ENCODE data around the gene KRTAP10-9. TPM values are rescaled to one million over a fixed set of nuclear protein-coding genes. Genes with fewer than 3 reads are reported as not detected.

The KRTAP10-9 gene
- polyA plus RNA-seq, 1 donor (not counting 4 experiments of a cell fraction or from before 2014, with no cell fraction given) = not detected

DNA sequence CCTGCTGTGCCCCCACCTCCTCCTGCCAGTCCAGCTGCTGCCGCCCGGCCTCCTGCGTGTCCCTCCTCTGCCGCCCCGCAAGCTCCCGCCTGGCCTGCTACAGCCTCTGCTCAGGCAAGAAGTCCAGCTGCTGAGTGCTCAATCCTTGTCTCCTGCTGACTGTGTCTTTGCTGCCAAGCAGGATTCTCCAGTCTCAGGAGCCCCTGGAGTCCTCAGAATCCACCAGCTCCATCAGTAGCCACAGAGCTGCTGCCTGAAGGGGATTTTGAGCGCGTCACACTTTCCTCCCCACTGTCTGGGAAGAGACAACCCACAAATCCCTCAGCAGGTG lies 20.3 kb downstream of the KRTAP10-9 start:
- no peaks in the 10 kb centered on the region for H3K36me3 ChIP-seq (ENCODE audit: control insufficient read depth in 2 of 2, extremely low read depth in 1 of 2, insufficient read depth in 2 of 2, low read length in 2 of 2)
- H2AFZ ChIP-seq (ENCODE audit: control insufficient read depth, low read length) = no peak overlapping the region
- dilution Hi-C loops (cut with MboI; ENCODE audit: extremely low pct_ligation_motif_present, low sequenced_read_pairs) = no loop called here
- no peak for TF ChIP-seq CTCF (optimal IDR thresholded peaks at IDR 0.05 in 1 of 3, IDR thresholded peaks at IDR 0.05 in 1 of 3, conservative IDR thresholded peaks at IDR 0.05 in 1 of 3; ENCODE audit: extremely low read depth in 1 of 3, insufficient read depth in 2 of 3, low read length in 3 of 3)
- TF ChIP-seq EZH2 (IDR thresholded peaks at IDR 0.05; ENCODE audit: low read length) = no peak
- peaks cover 1% of the 10 kb centered on the region for H3K9me3 ChIP-seq (ENCODE audit: control insufficient read depth, low read depth, low read length)
- no peak overlapping the region for H3K4me3 ChIP-seq (ENCODE audit: control insufficient read depth in 2 of 3, extremely low read depth in 1 of 3, insufficient read depth in 2 of 3, low read depth in 1 of 3, low read length in 3 of 3)
- H3K27ac ChIP-seq (ENCODE audit: control insufficient read depth, insufficient read depth, low read length) = no peak overlapping the region
- no peak overlapping the region for H3K9ac ChIP-seq (ENCODE audit: control insufficient read depth, extremely low read depth, insufficient read depth, low read length)
- no peaks in the 10 kb centered on the region for H4K20me1 ChIP-seq (ENCODE audit: control insufficient read depth, extremely low read depth, insufficient read depth, low read length)
- H3K79me2 ChIP-seq (ENCODE audit: control insufficient read depth, insufficient read depth, low read length) = no peaks in the 10 kb centered on the region
- no peaks in the 10 kb centered on the region for H3K27me3 ChIP-seq (ENCODE audit: control insufficient read depth, extremely low read depth, insufficient read depth, low read length)
- H3K9me1 ChIP-seq (ENCODE audit: control insufficient read depth, extremely low read depth, insufficient read depth, low read length) = no peaks in the 10 kb centered on the region
- no peak overlapping the region for H3K4me2 ChIP-seq (ENCODE audit: control insufficient read depth, extremely low read depth, insufficient read depth, low read depth, low read length)
- no peaks in the 10 kb centered on the region for H3K4me1 ChIP-seq (ENCODE audit: control insufficient read depth, extremely low read depth, insufficient read depth, low read length)
- FAIRE-seq = no peak
- DNase-seq (ENCODE audit: low read depth, low spot score) = no peak

GRCh38 chr21:44648557-44649311 lies 21.8 kb downstream of the KRTAP10-9 start:
- Histone ChIP-seq H3K4me3 (ENCODE audit: control insufficient read depth in 2 of 3, extremely low read depth in 1 of 3, insufficient read depth in 2 of 3, low read depth in 1 of 3, low read length in 3 of 3) (no peak overlapping the region), H4K20me1 (ENCODE audit: control insufficient read depth, extremely low read depth, insufficient read depth, low read length) (no peaks in the 10 kb centered on the region), H3K36me3 (ENCODE audit: control insufficient read depth in 2 of 2, extremely low read depth in 1 of 2, insufficient read depth in 2 of 2, low read length in 2 of 2) (no peaks in the 10 kb centered on the region), H3K9me3 (ENCODE audit: control insufficient read depth, low read depth, low read length) (peaks cover 1% of the 10 kb centered on the region), H2AFZ (ENCODE audit: control insufficient read depth, low read length) (no peak overlapping the region), H3K4me1 (ENCODE audit: control insufficient read depth, extremely low read depth, insufficient read depth, low read length) (no peaks in the 10 kb centered on the region), H3K4me2 (ENCODE audit: control insufficient read depth, extremely low read depth, insufficient read depth, low read depth, low read length) (no peak overlapping the region), H3K79me2 (ENCODE audit: control insufficient read depth, insufficient read depth, low read length) (no peaks in the 10 kb centered on the region), H3K27ac (ENCODE audit: control insufficient read depth, insufficient read depth, low read length) (no peak overlapping the region), H3K9me1 (ENCODE audit: control insufficient read depth, extremely low read depth, insufficient read depth, low read length) (no peaks in the 10 kb centered on the region), H3K27me3 (ENCODE audit: control insufficient read depth, extremely low read depth, insufficient read depth, low read length) (no peaks in the 10 kb centered on the region), H3K9ac (ENCODE audit: control insufficient read depth, extremely low read depth, insufficient read depth, low read length) (no peak overlapping the region)
- dilution Hi-C loops (cut with MboI; ENCODE audit: extremely low pct_ligation_motif_present, low sequenced_read_pairs) = no loop called here
- DNase-seq (ENCODE audit: low read depth, low spot score) (no peak), FAIRE-seq (no peak)
- TF ChIP-seq CTCF (optimal IDR thresholded peaks at IDR 0.05 in 1 of 3, IDR thresholded peaks at IDR 0.05 in 1 of 3, conservative IDR thresholded peaks at IDR 0.05 in 1 of 3; ENCODE audit: extremely low read depth in 1 of 3, insufficient read depth in 2 of 3, low read length in 3 of 3) (no peak), EZH2 (IDR thresholded peaks at IDR 0.05; ENCODE audit: low read length) (no peak)
